H54 (cell line): ENCODE data around the gene NUCB2.

ENCODE experiments used
- DNase-seq: peaks from one replicate; pipeline ENCODE4 v3.0.0; 2011; ENCODE audit warnings: low spot score, mixed read lengths; ENCODE audit not compliant: insufficient read length
- FAIRE-seq: peaks from 3 replicates; lab custom pipeline; 2011; peaks lifted over from hg19 to GRCh38; lab: Jason Lieb, UNC
- POLR2A ChIP-seq: IDR thresholded peaks from 2 replicates; pipeline ENCODE4 v1.6.1; 2011; ENCODE audit warnings: low read depth, mild to moderate bottlenecking, low read length

The NUCB2 gene

GRCh38 chr11:17277024-17277584, 565 bp downstream of the NUCB2 start:
- no peak for FAIRE-seq
- TF ChIP-seq POLR2A, result no peak
- no peak for DNase-seq

GRCh38 chr11:17280494-17281127, 4.1 kb downstream of the NUCB2 start:
- DNase-seq (no peak), FAIRE-seq (no peak)
- no peak for TF ChIP-seq POLR2A

DNA sequence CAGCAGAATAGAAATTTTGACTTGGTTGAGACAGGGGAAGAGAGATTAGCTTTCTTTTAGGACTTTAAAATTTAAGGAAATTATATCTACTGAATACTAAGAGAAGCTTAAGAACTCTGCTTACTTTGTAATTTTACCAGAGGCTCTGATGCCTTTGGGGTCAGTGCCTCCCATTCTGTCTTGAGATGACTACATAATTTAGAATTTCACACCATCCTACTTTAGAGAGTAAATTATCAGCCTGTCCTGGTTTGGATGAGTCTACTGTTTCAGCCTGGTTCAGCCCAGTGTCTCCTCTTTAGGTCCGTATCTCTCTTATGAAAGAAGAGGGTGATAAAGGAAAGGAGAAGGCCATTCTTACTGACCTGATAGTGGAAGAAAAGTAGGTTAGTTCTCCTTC, 9.8 kb downstream of the NUCB2 start:
- TF ChIP-seq POLR2A, result no peak
- no peak for DNase-seq
- no peak for FAIRE-seq

DNA sequence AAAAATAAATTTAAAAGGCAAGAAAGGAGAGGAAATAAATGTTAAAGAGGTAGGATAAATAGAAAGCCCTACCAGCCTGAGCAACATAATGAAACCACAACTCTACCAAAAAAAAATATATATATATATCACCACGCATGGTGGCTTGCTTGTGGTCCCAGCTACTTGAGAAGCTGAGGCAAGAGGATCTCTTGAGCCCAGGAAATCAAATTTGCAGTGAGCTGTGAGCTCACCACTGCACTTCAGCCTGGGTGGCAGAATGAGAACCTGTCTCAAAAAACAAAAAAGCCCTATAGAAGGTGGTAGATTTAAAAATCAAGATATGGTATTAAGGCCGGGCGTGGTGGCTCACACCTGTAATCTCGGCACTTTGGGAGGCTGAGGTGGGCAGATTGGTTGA, 10.5 kb downstream of the NUCB2 start:
- FAIRE-seq, result no peak
- TF ChIP-seq POLR2A, result no peak
- DNase-seq, result no peak

DNA sequence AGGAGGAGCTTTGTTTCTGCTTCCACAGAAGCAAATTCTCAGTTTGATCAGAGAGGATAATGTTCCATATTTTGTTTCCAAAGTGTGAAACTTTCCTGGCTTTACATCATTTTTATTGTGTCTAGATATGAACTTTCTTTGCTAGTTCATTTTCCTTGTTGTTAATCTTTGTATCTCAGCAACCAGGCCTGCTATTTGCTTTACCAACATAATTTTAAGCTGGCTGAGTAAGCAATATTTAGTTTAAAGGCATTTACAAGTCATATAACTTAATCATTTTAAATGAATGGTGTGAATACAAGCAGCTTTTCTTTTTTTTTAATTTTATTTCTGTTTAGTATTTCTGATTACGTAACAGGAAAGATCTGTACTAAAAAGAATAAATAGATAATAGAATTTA, 15.2 kb downstream of the NUCB2 start:
- FAIRE-seq, result no peak
- TF ChIP-seq POLR2A, result no peak

GRCh38 chr11:17293311-17293710, 16.8 kb downstream of the NUCB2 start:
- no peak for DNase-seq
- TF ChIP-seq POLR2A, result no peak
- peak; percentile 11 for FAIRE-seq

More for the DNA sequence above, 15.2 kb downstream of the NUCB2 start:
- no peak for DNase-seq

- DNase-seq (no peak), FAIRE-seq (no peak)
- no peak for TF ChIP-seq POLR2A
Measured at GRCh38 chr11:17294033-17294432, 17.5 kb downstream of the NUCB2 start.

DNA sequence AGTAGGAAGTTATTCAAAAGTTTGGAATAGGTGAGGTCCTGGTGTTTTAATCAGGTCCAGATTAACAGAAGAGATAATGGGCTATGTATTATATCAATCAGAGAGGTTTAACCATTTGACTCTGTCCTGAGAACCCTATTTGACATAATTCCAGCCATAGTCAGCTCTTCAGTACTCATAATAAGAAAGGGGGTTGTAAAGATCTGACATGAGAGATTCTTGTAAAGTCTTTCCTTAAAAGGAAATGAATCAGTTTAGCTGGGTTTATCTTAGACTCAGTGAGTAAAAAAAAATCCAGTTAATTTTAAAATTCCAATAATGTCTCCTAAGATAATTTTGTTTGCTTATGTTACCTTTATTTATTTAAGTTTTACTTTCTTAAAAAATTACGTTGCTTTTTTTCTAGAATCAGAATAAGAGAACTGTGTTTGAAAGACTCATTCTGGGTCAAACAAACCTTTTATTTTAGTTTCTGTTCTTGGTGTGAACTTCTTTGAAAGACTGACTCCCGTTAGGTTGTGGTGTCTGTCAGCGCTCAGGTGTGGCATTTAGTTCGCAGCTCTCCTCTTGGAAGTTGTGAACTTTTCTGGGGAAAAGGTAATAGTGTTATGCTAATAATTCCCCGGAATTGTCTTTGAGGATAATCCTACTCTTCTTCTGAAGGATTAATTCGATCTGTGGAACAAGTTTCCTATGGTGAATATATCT, 20.5 kb downstream of the NUCB2 start:
- TF ChIP-seq POLR2A, result no peak
- FAIRE-seq, result no peak
- no peak for DNase-seq

DNA sequence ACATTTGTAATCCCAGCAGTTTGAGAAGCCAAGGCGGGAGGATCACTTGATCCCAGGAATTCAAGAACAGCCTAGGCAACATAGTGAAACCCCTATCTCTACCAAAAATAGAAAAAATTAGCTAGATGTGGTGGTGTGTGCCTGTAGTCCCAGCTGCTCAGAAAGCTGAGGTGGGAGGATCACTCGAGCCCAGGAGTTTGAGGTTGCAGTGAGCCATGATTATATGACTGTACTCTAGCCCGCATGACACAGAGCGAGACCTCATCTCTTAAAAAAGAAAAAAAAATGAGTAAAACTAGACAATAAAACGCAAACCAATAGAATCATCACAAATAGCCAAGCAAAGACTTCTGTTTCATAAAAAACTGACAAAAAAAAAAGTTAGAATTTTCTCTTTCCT, 21.8 kb downstream of the NUCB2 start:
- FAIRE-seq (no peak), DNase-seq (no peak)
- no peak for TF ChIP-seq POLR2A

- DNase-seq (no peak), FAIRE-seq (no peak)
- no peak for TF ChIP-seq POLR2A
Measured at GRCh38 chr11:17300372-17300771, 23.8 kb downstream of the NUCB2 start.

- TF ChIP-seq POLR2A, result no peak
- peak; percentile 23 for FAIRE-seq
- no peak for DNase-seq
Measured at GRCh38 chr11:17313349-17314231, 37.1 kb downstream of the NUCB2 start.

DNA sequence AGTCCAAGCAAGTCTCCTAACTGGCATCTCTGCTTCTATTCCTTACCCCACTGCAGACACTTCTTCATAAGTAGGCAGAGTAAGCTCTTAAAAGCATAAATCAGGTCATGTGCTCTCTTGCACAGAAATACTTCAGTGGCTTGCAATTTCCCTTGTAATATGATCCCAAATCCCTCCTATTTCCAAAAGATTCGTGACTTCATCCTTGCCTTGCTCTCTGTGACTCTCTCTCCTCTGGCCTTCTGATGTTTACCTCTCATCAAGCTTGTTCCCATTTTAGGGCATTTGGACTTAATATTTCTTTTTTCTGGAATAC, 37.7 kb downstream of the NUCB2 start:
- no peak for TF ChIP-seq POLR2A
- peak; percentile 99 for FAIRE-seq
- DNase-seq, result peak; percentile 26

DNA sequence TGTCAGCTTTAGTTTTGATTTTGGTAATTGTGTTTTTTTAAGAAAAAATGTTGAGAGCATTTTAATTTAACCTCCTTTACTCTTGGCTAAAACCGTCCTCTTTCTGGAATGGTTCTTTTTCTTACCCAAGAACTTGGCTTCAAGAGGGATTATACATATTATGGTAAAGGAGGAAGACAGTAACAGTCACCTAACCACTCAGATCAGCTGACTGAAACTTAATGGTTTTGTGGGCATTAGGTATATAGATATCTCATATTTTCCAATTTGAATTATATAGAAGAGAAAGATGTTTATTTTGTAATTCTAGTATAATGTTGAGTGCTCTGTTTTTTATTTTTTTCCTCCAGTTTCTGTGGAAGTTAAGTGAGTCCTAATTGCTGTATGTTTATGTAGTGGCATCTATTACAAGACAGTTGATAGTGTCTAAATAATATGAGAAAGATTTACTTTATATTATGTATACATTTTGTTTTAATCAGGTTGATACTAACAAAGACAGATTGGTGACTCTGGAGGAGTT, 38.4 kb downstream of the NUCB2 start:
- no peak for DNase-seq
- TF ChIP-seq POLR2A, result no peak
- FAIRE-seq, result no peak

DNA sequence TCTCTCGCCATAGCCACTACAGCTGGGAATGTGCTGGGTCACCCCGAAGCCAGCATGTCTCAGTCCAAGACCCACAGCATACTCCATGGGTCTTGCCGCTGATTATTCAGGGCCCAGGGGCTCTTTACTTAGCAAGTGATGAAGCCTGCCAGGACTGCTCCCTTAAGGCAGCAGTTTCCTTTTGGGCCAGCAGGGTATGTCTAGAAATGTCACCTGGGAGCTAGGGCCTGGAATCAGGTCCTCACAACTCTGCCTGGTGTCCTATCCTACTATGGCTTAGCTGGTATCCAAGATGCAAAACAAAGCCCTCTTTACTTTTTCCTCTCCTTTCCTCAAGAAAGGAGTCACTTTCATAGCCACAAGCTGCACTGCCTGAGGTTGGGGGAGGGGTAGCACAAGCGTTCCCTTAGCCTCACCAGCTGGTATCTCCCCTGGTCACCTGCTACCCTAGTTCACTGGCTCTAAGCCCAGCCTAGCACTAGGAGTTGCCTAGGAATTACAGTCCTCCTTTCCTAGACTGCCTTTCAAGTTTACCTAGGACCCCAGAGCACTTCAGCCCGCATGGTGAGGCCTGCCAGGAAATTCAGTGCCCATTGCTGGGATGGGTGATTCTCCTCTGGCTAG, 52.4 kb downstream of the NUCB2 start:
- FAIRE-seq (no peak), DNase-seq (no peak)
- TF ChIP-seq POLR2A, result no peak
